ENCODE data around the gene EZH1.

- TF ChIP-seq POLR2A (IDR thresholded peaks at IDR 0.05; ENCODE audit: low read depth, low read length): no peak
- no peak for TF ChIP-seq POLR2AphosphoS5 (IDR thresholded peaks at IDR 0.05; ENCODE audit: low read depth, low read length)
Measured at GRCh38 chr17:42678951-42679491, 65.8 kb downstream of the EZH1 start.

Data from GM12892 (cell line).